ENCODE results near the gene CDH15. TPM values are rescaled to one million over a fixed set of nuclear protein-coding genes. Genes with fewer than 3 reads are reported as not detected.
A peak's percentile ranks its signal among the peaks of the same experiment; 100 is the strongest.

CDH15 gene
- not detected for polyA plus RNA-seq (2012; ENCODE audit: insufficient read depth, insufficient read length)

- H3K4me3 ChIP-seq (ENCODE audit: low read length), result peak within 1 kb of the TSS; percentile 42
- DNase-seq (ENCODE audit: low read depth, low spot score), result peak; percentile 95
These were observed at the start of gene CDH15 for GRCh38 chr16:89171216-89172170. Gene CDH15, plus strand, starts transcription at chr16:89171748. Its CDS starts 84 bp downstream, at chr16:89171832.

GRCh38 chr16:89122322-89122851 is 49.2 kb upstream of the CDH15 start:
- H3K4me3 ChIP-seq (ENCODE audit: low read length), result no peak overlapping the region
- peak; percentile 76 for DNase-seq (ENCODE audit: low read depth, low spot score)

DNA sequence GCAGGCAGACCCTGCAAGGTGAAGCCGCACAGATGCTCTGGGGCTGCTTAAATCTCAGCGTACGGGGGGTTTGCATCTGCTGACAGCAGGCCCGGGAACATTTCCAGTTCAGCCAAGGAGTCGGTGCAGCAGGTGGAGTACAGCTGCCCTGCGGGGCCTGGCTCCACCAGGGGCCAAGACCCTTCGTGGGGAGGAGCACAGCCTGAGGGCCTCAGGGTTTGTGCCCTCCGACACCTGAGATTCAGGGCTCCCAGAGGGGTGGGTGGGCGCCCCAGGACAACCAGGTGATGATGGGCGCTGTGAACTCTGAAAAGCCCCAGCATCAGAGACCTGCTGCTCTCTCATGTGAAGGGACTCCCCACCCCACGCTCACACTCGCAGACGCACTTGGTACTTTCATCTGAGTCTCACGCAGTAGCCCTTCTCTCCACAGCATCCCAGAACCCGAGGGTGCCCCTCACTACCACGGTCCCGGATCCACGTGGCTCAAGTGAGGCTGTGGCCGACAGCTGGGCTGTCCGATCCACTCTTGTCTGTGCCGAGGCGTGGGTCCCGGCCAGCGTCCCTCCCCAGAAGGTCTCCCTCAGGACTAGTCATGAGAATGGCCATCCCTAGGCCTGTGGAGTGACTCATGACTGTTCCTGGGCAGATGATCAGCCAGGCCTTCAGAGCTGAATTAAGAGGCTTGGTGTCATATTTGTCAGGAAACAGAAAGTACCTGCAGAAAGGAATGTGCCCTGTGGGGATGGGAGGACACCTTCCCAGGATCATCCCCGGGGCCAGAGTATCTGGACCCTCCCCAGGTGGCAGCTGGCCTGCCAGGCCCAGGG is 48.3 kb upstream of the CDH15 start:
- H3K4me3 ChIP-seq (ENCODE audit: low read length), result no peak overlapping the region
- no peak for DNase-seq (ENCODE audit: low read depth, low spot score)

DNA sequence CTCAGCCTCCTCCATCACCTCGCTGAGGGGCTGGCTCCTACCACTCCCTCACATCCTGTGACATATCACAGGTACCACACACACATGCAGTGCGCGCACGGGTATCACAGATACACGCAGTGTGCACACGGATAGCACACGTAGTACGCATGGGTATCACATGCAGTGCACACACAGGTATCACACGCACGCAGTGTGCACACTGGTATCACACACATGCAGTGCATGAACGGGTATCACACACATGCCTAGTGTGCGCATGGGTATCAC is 47.8 kb upstream of the CDH15 start:
- no peak overlapping the region for H3K4me3 ChIP-seq (ENCODE audit: low read length)
- DNase-seq (ENCODE audit: low read depth, low spot score), result no peak

DNA sequence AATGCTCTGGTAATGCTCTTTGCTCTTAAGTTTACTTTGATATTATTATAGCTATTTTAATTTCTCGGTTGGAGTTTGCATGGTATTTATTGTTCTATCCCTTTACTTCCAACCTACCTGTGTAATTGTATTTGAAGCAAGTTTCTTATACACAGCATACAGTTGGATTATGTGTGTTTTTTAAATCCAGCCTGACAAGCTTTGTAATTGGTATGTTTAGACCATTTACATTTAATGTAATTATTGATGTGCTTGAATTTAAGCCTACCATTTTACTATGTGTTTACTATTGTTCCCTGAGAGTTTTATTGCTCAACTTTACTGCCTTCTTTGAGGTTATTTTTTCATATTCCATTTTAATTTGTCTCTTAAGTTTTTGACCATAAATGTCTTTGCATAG is 42.2 kb upstream of the CDH15 start:
- H3K4me3 ChIP-seq (ENCODE audit: low read length), result no peak overlapping the region
- no peak for DNase-seq (ENCODE audit: low read depth, low spot score)

DNA sequence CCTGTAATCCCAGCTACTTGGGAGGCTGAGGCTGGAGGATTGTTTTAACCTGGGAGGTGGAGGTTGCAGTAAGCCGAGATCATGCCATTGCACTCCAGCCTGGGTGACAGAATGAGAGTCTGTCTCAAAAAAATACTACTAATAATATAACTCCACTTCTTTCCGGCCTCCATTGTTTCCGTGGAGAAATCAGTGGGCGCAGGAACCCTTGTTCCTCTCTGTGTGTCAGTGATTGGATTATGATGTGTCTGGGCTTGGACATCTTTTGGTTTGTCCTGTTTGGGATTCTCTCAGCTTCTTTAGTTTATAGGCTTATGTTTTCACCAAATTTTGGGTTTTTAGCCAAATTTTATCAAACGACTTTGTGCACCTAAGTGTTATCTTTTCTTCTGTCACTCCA is 41.1 kb upstream of the CDH15 start:
- no peak for DNase-seq (ENCODE audit: low read depth, low spot score)
- H3K4me3 ChIP-seq (ENCODE audit: low read length), result no peak overlapping the region

- H3K4me3 ChIP-seq (ENCODE audit: low read length), result no peak overlapping the region
- DNase-seq (ENCODE audit: low read depth, low spot score), result no peak
These were observed 39.8 kb upstream of the CDH15 start for GRCh38 chr16:89131783-89132182.

- H3K4me3 ChIP-seq (ENCODE audit: low read length), result no peak overlapping the region
- DNase-seq (ENCODE audit: low read depth, low spot score), result no peak
These were observed 39.1 kb upstream of the CDH15 start for GRCh38 chr16:89132194-89133005.

DNA sequence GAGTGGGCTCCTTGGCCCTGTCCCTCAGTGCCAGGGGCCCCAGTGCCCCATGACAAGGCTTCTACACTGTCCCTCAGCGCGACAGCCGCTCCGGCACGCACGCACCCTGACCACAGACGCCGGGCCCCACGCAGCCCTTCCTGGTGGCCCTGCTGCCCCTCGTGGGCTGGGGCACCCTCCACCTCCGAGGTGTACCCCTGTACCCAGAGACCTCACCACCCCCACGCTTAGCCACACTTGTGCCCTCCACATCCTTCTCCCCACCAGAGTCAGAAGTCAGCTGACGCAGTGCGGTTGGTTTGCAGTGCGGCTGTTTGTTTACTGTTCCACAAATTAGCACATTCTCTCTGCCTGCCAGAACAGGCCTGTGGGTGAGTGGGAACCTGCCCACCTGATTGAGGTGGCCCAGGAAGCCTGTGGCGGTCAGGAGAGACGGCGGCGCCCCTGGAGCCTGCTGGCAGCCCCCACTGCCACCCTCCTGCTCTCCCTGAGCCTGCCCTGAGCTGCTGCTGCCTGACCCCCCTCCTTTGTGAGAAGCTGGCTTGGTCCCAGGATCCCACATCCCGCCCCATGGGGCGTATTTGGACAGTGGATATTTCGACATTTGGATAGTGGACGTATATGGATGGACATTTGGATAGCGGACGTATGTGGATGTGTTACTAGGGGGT is 38.0 kb upstream of the CDH15 start:
- H3K4me3 ChIP-seq (ENCODE audit: low read length), result no peak overlapping the region
- no peak for DNase-seq (ENCODE audit: low read depth, low spot score)

DNA sequence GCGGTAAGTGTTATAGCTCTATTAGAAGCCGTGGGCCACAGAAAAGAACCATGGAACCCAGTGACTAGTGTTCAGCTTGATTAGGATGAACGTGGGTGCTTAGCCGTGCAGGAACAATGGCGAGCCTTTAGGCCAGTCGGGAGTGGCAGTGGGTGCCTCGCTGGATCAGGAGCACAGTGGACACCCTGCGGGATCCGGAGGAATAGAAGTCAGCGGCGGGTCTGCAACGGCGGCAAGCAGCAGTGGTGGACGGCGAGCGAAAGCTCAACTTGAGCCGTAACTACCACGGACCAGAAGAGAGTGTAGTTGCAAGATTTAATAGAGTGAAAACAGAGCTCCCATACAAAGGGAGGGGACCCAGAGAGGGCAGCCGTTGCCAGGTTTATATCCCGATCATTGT is 37.3 kb upstream of the CDH15 start:
- H3K4me3 ChIP-seq (ENCODE audit: low read length), result no peak overlapping the region
- DNase-seq (ENCODE audit: low read depth, low spot score), result no peak

DNA sequence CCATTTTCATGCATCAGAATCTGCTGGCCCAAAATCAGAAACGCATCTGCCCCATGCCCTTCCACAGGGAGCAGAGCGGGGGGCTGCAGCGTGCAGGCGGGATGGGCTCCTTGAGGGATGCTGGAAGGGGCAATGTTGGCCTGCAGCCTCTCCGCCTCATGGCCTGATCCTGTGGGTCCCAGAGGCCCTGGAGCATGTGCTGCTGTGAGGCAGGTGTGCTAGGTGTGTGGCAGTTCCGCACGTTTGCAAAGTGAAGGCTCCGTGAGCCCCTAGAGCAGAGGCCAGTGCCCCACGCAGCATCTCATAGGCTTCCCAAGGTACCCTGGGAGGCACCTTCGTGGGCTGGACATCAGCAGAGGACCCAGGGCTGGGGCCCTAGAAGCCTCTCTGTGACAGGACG is 36.4 kb upstream of the CDH15 start:
- H3K4me3 ChIP-seq (ENCODE audit: low read length), result no peak overlapping the region
- DNase-seq (ENCODE audit: low read depth, low spot score), result no peak

DNA sequence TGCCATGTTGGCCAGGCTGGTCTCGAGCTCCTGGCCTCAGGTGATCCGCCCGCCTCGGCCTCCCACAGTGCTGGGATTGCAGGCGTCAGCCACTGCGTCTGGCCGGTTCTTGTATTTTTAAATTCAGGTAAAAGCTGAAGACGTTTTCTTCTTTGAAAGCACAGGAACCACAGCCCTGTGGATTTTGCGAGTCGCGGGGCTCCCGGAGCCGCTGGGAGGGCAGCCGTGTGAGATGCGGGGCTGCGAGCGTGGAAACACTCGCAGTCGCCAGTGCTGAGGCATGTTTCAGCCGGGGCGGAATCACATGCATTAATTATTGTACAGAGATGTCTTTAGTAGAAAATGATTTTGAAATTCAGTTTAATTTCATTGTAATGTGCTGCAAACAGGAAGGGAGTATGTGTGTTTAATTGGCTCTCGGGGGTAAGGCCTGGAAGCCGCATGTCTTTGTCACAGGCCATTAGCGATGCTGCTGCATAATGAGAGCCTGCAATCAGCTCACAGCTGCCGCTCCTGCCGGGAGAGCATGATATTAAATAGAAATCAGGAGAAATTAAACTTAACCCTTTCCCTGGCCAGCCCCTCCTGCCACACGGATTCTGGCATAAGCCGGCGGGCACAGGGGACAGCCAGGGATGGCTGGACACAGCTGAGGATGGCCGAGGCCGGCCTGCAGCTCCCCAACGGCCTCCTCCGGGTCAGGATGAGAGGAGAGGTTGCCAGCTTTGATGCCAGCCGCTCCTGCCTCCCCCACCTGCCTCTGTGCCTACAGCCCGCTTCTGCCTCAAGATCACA is 35.4 kb upstream of the CDH15 start:
- no peak overlapping the region for H3K4me3 ChIP-seq (ENCODE audit: low read length)
- DNase-seq (ENCODE audit: low read depth, low spot score), result no peak

- no peak overlapping the region for H3K4me3 ChIP-seq (ENCODE audit: low read length)
- no peak for DNase-seq (ENCODE audit: low read depth, low spot score)
These were observed 34.6 kb upstream of the CDH15 start for GRCh38 chr16:89136931-89137330.

GRCh38 chr16:89137666-89138512 is 33.7 kb upstream of the CDH15 start:
- H3K4me3 ChIP-seq (ENCODE audit: low read length), result no peak overlapping the region

GRCh38 chr16:89138513-89138795 is 33.1 kb upstream of the CDH15 start:
- H3K4me3 ChIP-seq (ENCODE audit: low read length), result no peak overlapping the region

More at GRCh38 chr16:89137666-89138512, 33.7 kb upstream of the CDH15 start:
- no peak for DNase-seq (ENCODE audit: low read depth, low spot score)

GRCh38 chr16:89138843-89139520 is 32.6 kb upstream of the CDH15 start:
- no peak for DNase-seq (ENCODE audit: low read depth, low spot score)
- H3K4me3 ChIP-seq (ENCODE audit: low read length), result no peak overlapping the region

More at GRCh38 chr16:89138513-89138795, 33.1 kb upstream of the CDH15 start:
- DNase-seq (ENCODE audit: low read depth, low spot score), result no peak

DNA sequence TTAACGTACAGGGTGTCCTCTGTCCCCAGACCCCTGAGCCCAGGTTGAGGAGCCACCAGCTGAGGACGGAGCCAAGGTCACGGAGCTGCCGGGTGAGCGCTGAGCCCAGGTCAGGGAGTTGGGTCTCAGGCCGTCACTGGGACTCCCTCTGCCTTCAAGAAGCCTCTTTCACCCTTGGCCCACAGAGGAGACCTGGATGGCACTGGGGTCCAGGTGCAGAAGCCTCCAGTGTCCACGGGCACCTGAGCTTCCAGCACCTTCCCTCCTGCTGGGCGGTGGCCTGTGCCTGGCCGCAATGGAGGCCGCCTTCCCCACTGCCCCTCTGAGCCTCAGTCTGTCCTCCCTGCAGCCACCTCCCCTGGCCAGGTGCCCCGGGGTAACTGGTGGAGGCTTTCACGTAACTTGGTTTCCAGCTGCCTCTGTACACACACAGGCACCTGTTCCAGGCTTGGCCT is 31.6 kb upstream of the CDH15 start:
- no peak for DNase-seq (ENCODE audit: low read depth, low spot score)
- H3K4me3 ChIP-seq (ENCODE audit: low read length), result no peak overlapping the region

All from Jurkat, Clone E6-1 (cell line).